GM21360 (cell line): ENCODE data around the gene TUBA4B.
A peak's percentile ranks its signal among the peaks of the same experiment; 100 is the strongest.

ENCODE experiments used
- ATAC-seq: cut with Tn5 transposase; IDR thresholded peaks from one replicate; pipeline ENCODE4 v1.9.1; 2021; ENCODE audit warnings: mild to moderate bottlenecking, moderate library complexity; ENCODE audit not compliant: unreplicated experiment

TUBA4B gene

GRCh38 chr2:219252900-219253752 is at the start of gene TUBA4B:
TUBA4B (plus strand) TSS chr2:219253243; CDS start chr2:219253408, 165 bp downstream.
- ATAC-seq = peak; percentile 11

DNA sequence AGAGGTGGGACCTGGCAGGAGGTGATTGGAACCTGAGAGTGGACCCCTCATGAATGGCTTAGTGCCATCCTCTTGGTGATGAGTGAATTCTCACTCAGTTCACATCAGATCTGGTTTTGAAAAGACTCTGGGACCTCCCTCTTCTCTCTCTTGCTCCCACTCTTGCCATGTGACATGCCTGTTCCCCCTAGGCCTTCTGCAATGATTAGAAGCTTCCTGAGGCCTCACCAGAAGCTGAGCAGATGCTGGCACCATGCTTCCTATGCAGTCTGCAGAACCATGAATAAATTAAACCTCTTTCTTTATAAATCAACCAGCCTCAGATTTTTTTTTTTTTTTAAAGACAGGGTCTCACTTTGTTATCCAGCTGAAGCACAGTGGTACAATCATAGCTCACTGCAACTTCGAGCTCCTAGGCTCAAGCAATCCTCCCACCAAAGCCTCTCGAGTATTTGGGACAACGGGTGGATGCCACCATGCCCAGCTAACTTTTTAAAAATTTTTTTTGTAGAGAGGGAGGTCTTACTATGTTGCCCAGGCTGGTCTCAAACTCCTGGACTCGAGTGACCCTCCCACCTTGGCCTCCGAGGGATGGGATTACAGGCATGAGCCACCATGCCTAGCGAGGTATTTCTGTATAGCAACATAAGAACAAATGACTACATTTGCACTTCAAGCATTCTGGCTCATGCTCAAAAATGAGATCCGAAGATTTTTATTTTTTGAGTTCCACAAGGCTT is 48.4 kb upstream of the TUBA4B start:
- ATAC-seq = no peak

DNA sequence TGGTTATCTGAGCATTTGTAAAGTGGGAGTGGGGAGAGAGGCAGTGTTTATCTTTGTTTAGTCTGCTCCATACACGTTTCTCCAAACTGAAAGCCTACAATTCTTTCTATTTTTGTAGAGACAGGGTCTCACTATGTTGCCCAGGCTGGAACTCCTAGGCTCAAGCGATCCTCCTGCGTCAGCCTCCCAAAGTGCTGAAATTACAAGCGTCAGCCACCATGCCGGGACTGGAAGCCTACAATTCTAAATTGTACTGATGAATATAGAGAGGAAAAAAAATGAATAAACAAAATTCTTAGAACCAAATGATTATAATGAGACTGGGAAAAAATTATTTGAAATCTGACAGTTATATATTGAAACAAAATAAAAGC is 47.9 kb upstream of the TUBA4B start:
- no peak for ATAC-seq

DNA sequence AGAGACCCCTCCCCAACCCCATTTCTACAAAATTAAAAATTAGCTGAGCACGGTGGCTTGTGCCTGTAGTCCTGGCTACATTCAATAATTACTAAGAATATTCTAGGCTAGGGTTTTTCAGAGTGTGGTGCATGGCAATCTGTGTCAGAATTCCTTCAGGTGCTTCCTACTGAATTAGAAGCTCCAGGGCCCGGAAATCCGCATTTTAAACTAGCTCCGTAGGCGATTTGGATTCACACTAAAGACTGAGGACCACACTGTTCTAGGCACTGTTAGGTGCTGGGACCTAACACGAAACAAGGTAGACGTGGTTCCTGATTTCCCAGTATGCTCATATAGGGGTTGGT is 47.1 kb upstream of the TUBA4B start:
- no peak for ATAC-seq

- ATAC-seq = peak; percentile 95
These were observed 46.5 kb upstream of the TUBA4B start, which contains the start of gene ZFAND2B for GRCh38 chr2:219206328-219207133. ZFAND2B (plus strand) TSS chr2:219206782; CDS start chr2:219206988, 206 bp downstream.

- ATAC-seq = no peak
These were observed 45.7 kb upstream of the TUBA4B start for GRCh38 chr2:219207134-219207883.

GRCh38 chr2:219207884-219208740 is 44.9 kb upstream of the TUBA4B start:
- ATAC-seq = no peak

- no peak for ATAC-seq
These were observed 43.5 kb upstream of the TUBA4B start for GRCh38 chr2:219209236-219210195.

DNA sequence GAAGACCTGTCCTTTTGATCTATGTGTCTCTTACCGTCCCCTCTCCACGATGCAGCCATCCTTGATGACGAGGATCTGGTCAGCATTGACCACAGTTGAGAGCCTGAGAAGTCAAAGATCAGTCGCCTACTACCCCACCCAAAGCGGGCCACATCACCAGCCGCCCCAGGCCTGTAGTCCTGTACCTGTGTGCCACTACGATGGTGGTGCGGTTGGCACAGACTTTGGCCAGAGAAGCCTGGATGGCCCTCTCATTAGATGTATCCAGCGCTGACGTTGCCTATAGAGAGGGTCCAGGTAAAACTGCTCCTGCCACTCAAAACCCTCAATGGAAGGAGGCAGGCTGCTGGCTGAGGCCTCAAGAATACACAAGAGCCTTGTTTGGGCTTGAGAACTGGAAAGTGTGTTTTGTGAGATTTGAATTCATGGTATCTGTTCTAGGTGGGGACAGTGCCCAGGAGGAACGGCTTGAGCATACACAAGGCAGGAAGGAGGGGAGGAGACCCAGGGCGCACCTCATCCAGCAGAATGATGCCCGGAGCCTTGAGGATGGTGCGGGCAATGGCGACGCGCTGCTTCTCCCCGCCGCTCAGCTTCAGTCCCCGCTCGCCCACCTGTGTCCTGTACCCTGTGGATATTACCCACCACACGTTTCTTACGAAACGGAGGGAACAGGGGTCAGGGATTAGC is 42.7 kb upstream of the TUBA4B start:
- no peak for ATAC-seq

GRCh38 chr2:219210886-219211362 is 42.1 kb upstream of the TUBA4B start:
- ATAC-seq = no peak

DNA sequence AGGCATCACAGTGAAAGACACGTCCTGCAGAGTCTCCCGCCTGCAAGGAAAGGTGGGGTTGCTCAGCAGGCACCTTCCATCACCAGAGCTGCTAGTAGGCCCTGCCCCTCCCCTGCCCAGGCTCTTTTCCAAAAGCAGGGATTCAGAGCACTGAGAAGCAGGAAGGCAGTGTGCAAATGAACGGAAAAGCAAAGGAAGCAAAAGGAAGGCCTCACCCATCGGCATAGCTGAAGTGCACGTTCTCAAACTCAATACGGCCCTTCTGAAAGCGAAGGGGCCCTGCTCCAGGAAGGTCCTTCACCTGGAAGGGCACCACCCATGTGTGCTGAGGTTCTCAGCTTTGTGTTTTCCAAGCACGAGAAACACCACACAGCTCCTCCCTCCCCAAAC is 40.0 kb upstream of the TUBA4B start:
- no peak for ATAC-seq

- ATAC-seq = no peak
These were observed 39.5 kb upstream of the TUBA4B start for GRCh38 chr2:219213486-219214071.

- no peak for ATAC-seq
These were observed 38.9 kb upstream of the TUBA4B start for GRCh38 chr2:219214141-219214540.

GRCh38 chr2:219214786-219215185 is 38.3 kb upstream of the TUBA4B start:
- no peak for ATAC-seq

DNA sequence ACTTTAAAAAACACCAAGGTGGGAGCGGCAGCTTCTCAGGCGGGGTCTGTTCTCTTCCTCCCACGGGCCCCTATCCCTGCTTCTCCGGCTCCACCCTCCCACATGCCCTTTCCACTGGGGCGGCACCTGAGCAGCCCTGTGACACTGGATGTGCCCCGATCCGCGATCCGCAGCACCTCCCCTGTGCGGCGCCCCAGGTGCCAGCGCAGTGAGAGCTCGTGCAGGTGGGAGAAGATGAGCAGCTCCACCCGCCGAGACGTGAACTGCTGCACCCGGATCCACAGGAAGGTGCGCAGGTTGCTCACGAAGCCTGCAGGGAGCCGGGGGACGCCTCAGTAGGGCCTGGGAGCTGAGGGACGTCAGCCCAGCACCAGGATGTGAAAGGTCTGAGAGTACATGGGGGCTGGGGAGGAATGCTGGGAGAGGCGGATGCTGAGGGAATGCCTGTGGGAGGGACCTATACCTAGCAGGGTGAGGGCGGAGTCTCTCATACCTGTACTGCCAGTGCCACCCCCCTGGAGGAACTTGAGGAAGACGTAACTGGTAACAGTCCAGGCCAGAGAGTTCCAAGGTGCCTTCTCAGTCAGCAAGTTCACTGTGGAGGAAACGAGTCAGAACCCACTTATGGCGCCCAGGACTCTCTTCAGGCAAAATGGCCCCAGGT is 37.0 kb upstream of the TUBA4B start:
- ATAC-seq = no peak

- no peak for ATAC-seq
These were observed 36.5 kb upstream of the TUBA4B start for GRCh38 chr2:219216535-219216915.

GRCh38 chr2:219218217-219218731 is 34.8 kb upstream of the TUBA4B start:
- peak; percentile 26 for ATAC-seq
